Cardiac muscle cell (in vitro differentiated cells and primary cell): Measurements from ENCODE around the gene NOC4L. TPM values are rescaled to one million over a fixed set of nuclear protein-coding genes. Genes with fewer than 3 reads are reported as not detected.

ENCODE experiments used
- DNase-seq, 2 donors: peaks; one replicate each; pipeline versions ENCODE4 v3.0.0 to v3.0.0-alpha.2; 2010 to 2017; ENCODE audit warnings: low read depth in 1 of 2, low spot score in 1 of 2
- H3K27ac ChIP-seq: fragments of 200-600 bp; sonication (generic); 2 replicates; pipeline ENCODE4 v1.5.1; 2016
- H3K27me3 ChIP-seq: fragments of 200-600 bp; sonication (generic); 2 replicates; pipeline ENCODE4 v1.6.0; 2016; ENCODE audit warnings: control low read depth
- H3K36me3 ChIP-seq: fragments of 200-600 bp; sonication (generic); 2 replicates; pipeline ENCODE4 v1.5.1; 2016; ENCODE audit warnings: control low read depth
- H3K4me1 ChIP-seq: fragments of 200-600 bp; sonication (generic); 2 replicates; pipeline ENCODE4 v1.8.1; 2017; ENCODE audit warnings: low read depth, mild to moderate bottlenecking, mixed run types
- H3K4me3 ChIP-seq: fragments of 200-600 bp; sonication (generic); 2 replicates; pipeline ENCODE4 v1.5.1; 2016; ENCODE audit warnings: mild to moderate bottlenecking
- H3K9me3 ChIP-seq: fragments of 200-600 bp; sonication (generic); 2 replicates; pipeline ENCODE4 v1.5.1; 2017; ENCODE audit warnings: low read depth, mild to moderate bottlenecking, control low read depth
- CTCF ChIP-seq: IDR thresholded peaks from 2 replicates; pipeline ENCODE4 v1.5.1; 2012; ENCODE audit warnings: low read depth, mild to moderate bottlenecking, low read length
- polyA plus RNA-seq: library from polyadenylated mRNA; unstranded; fragments of >200 nt; fragmentation: Nextera tagmentation; extraction: Ambion mirVana; gene quantifications from 2 replicates; pipeline ENCODE4 v1.2.1, GENCODE V29; 2016
- total RNA-seq: library from RNA; depleted of rRNA; stranded (reverse); fragments of >200 nt; gene quantifications from 2 replicates; pipeline ENCODE4 v1.2.3, GENCODE V29; 2016

The NOC4L gene
- total and polyA plus RNA-seq, 2 experiments from 2014 or later, result 17.1 to 33.1 TPM

- no peaks in the 10 kb centered on the region for H3K36me3 ChIP-seq
- TF ChIP-seq CTCF, result no peak
- no peaks in the 10 kb centered on the region for H3K4me1 ChIP-seq
- H3K4me3 ChIP-seq, result no peak overlapping the region
- H3K27me3 ChIP-seq, result no peaks in the 10 kb centered on the region
- no peak overlapping the region for H3K27ac ChIP-seq
- H3K9me3 ChIP-seq, result no peaks in the 10 kb centered on the region
- no peak for DNase-seq
Measured at GRCh38 chr12:132172619-132173018, 28.4 kb downstream of the NOC4L start.

- Histone ChIP-seq H3K4me1 (no peaks in the 10 kb centered on the region), H3K27me3 (no peaks in the 10 kb centered on the region)
- TF ChIP-seq CTCF, result no peak
Measured at GRCh38 chr12:132173135-132174014, 29.1 kb downstream of the NOC4L start.

GRCh38 chr12:132174015-132174838 lies 30.0 kb downstream of the NOC4L start:
- H3K27me3 ChIP-seq, result no peaks in the 10 kb centered on the region

More at GRCh38 chr12:132173135-132174014, 29.1 kb downstream of the NOC4L start:
- no peaks in the 10 kb centered on the region for H3K9me3 ChIP-seq
- H3K27ac ChIP-seq, result no peak overlapping the region
- H3K4me3 ChIP-seq, result no peak overlapping the region
- H3K36me3 ChIP-seq, result no peaks in the 10 kb centered on the region
- DNase-seq, result no peak

GRCh38 chr12:132174839-132175490 lies 30.7 kb downstream of the NOC4L start:
- H3K27ac ChIP-seq, result no peak overlapping the region
- no peak for TF ChIP-seq CTCF
- H3K4me3 ChIP-seq, result no peak overlapping the region
- no peaks in the 10 kb centered on the region for H3K27me3 ChIP-seq
- H3K4me1 ChIP-seq, result no peaks in the 10 kb centered on the region
- no peak for DNase-seq
- H3K36me3 ChIP-seq, result no peaks in the 10 kb centered on the region
- no peaks in the 10 kb centered on the region for H3K9me3 ChIP-seq

More at GRCh38 chr12:132174015-132174838, 30.0 kb downstream of the NOC4L start:
- H3K9me3 ChIP-seq, result no peaks in the 10 kb centered on the region
- H3K36me3 ChIP-seq, result no peaks in the 10 kb centered on the region
- no peak for DNase-seq
- TF ChIP-seq CTCF, result no peak
- H3K27ac ChIP-seq, result no peak overlapping the region
- no peaks in the 10 kb centered on the region for H3K4me1 ChIP-seq
- H3K4me3 ChIP-seq, result no peak overlapping the region
